ENCODE data around the gene LMNTD2.

- TF ChIP-seq CTCF (IDR thresholded peaks at IDR 0.05) (no peak), POLR2A (IDR thresholded peaks at IDR 0.05) (no peak)
Observed at GRCh38 chr11:515131-515530, 45.4 kb downstream of the LMNTD2 start.

Data from tibial nerve (tissue), 3 donors.